Vagina (tissue), 2 donors: ENCODE measurements around the gene THEM4.

Experiments
- CTCF ChIP-seq, 3 experiments: fragments of 450-650 bp in 2 of 3; fragments of 200-600 bp in 1 of 3; sonication (generic) in 1 of 3; IDR thresholded peaks; one replicate each; pipeline ENCODE4 v1.5.1; 2017 to 2019; ENCODE audit warnings: antibody characterized with exemption in 3 of 3, mild to moderate bottlenecking in 2 of 3, moderate library complexity in 2 of 3
- POLR2A ChIP-seq, 2 donors: fragments of 450-650 bp; IDR thresholded peaks; one replicate each; pipeline ENCODE4 v1.6.1; 2017; ENCODE audit warnings: antibody characterized with exemption in 2 of 2, mild to moderate bottlenecking in 2 of 2, moderate library complexity in 2 of 2

GRCh38 chr1:151953409-151954094 is 44.2 kb upstream of the THEM4 start:
- TF ChIP-seq CTCF (IDR thresholded peaks at IDR 0.05) (no peak), POLR2A (IDR thresholded peaks at IDR 0.05) (no peak)
